ENCODE data around the gene STX1A.
"Not testable (repeated sequence)": the region's sequence is repeated elsewhere in the genome, so short reads cannot be mapped to it uniquely, and the experiment has no call there.

- TF ChIP-seq POLR2A, CTCF (IDR thresholded peaks at IDR 0.05): not testable (repeated sequence)
These were observed 43.4 kb downstream of the STX1A start for GRCh38 chr7:73676062-73676461.

All from uterus (tissue), 2 donors.